Mucosa of rectum (tissue), 2 donors: ENCODE data around the gene ABHD10.

ENCODE experiments used
- H3K27ac ChIP-seq, 2 donors: one replicate each; pipeline ENCODE4 v1.7.0; 2013; ENCODE audit warnings: inconsistent platforms in 2 of 2, low read depth in 2 of 2, low read length in 2 of 2
- H3K27me3 ChIP-seq, 2 donors: one replicate each; pipeline ENCODE4 v1.7.0; 2013; ENCODE audit warnings: low read length in 2 of 2; ENCODE audit not compliant: control insufficient read depth in 2 of 2, insufficient read depth in 2 of 2
- H3K36me3 ChIP-seq, 2 donors: one replicate each; pipeline ENCODE4 v1.7.0; 2013; ENCODE audit warnings: low read length in 2 of 2; ENCODE audit not compliant: control insufficient read depth in 2 of 2, insufficient read depth in 2 of 2
- H3K4me1 ChIP-seq, 2 donors: one replicate each; pipeline ENCODE4 v1.7.0; 2013; ENCODE audit warnings: low read length in 2 of 2, mild to moderate bottlenecking in 1 of 2; ENCODE audit not compliant: control insufficient read depth in 2 of 2, insufficient read depth in 2 of 2
- H3K4me3 ChIP-seq, 2 donors: one replicate each; pipeline ENCODE4 v1.7.0; 2013; ENCODE audit warnings: low read length in 2 of 2
- H3K9ac ChIP-seq, 2 donors: one replicate each; pipeline ENCODE4 v1.7.0; 2013; ENCODE audit warnings: low read length in 2 of 2, low read depth in 1 of 2, mild to moderate bottlenecking in 1 of 2
- H3K9me3 ChIP-seq, 2 donors: one replicate each; pipeline ENCODE4 v1.7.0; 2013; ENCODE audit warnings: low read length in 2 of 2; ENCODE audit not compliant: control insufficient read depth in 2 of 2
- donor health status: healthy.
- donor health status: Normal muscosa, but diverticular disease.

Gene ABHD10

DNA sequence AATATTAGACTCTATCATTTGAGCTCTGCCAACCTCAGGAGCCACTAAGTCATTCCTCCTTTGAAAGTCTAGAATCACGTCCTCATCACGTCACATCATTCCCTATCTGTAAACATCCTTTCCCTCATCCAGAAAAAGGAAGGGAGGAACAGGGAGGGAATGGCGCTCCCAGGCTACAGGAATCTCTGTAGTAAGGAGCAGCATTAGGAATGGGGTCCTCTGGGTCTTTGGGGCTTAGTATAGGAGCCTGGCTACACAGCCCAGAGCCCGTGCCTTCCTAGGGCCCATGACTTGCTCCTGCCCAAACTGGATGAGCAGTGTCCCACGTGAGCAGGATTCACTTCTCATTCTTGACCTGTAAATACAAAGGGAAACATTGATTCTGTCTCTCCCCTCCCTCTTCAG lies 21.5 kb downstream of the ABHD10 start:
- no peak overlapping the region for H3K27ac ChIP-seq
- H3K9ac ChIP-seq: no peak overlapping the region
- no peaks in the 10 kb centered on the region for H3K9me3 ChIP-seq
- H3K36me3 ChIP-seq: no peaks in the 10 kb centered on the region
- H3K4me1 ChIP-seq: peaks cover 3 to 11% of the 10 kb centered on the region in 2 donors
- peaks cover 0 to 12% of the 10 kb centered on the region in 2 donors for H3K27me3 ChIP-seq
- no peak overlapping the region for H3K4me3 ChIP-seq

DNA sequence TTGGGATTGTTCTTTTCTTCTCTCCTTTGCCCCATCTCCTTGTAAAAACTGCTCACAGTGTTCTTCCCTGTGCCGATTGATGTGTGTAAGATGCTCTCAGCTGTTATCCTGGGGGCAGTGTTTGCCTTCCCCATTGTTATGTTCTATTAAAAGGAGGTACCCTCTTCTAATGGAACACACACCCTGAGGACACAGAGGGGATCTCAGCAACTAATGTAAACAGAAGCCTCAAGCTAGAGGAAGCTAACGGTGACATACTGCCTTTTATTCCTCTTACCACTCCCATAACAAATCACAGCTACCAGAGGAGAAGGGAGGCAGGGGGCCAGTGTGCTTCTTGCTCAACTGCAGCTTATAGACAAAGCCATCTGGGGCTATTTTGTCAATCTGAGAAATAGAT lies 22.1 kb downstream of the ABHD10 start:
- no peak overlapping the region for H3K27ac ChIP-seq
- H3K9ac ChIP-seq: no peak overlapping the region
- H3K4me3 ChIP-seq: no peak overlapping the region
- H3K36me3 ChIP-seq: no peaks in the 10 kb centered on the region
- peaks cover 3 to 11% of the 10 kb centered on the region in 2 donors for H3K4me1 ChIP-seq
- H3K9me3 ChIP-seq: no peaks in the 10 kb centered on the region
- H3K27me3 ChIP-seq: peaks cover 0 to 12% of the 10 kb centered on the region in 2 donors

DNA sequence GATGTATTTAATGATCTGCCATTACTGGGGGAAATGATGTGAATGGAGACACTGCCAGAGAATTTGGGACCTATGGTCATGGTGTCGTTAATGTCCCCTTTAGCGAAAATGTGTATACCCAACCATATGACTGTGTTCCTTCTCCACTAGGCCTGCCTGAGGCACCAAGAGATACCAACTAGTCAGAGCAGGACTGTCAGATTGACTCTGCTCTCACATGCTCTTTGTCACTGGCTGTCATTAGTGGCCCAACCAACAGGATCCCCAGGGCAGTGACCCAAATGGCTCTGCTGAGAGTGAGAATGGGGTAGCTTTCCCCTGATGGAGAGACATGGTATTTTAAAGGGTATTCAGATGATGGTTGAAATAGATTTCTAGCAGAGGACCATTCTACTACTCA lies 22.7 kb downstream of the ABHD10 start:
- no peak overlapping the region for H3K4me3 ChIP-seq
- H3K27ac ChIP-seq: no peak overlapping the region
- no peaks in the 10 kb centered on the region for H3K9me3 ChIP-seq
- H3K36me3 ChIP-seq: no peaks in the 10 kb centered on the region
- no peak overlapping the region for H3K9ac ChIP-seq
- peaks cover 3 to 11% of the 10 kb centered on the region in 2 donors for H3K4me1 ChIP-seq
- peaks cover 0 to 12% of the 10 kb centered on the region in 2 donors for H3K27me3 ChIP-seq

DNA sequence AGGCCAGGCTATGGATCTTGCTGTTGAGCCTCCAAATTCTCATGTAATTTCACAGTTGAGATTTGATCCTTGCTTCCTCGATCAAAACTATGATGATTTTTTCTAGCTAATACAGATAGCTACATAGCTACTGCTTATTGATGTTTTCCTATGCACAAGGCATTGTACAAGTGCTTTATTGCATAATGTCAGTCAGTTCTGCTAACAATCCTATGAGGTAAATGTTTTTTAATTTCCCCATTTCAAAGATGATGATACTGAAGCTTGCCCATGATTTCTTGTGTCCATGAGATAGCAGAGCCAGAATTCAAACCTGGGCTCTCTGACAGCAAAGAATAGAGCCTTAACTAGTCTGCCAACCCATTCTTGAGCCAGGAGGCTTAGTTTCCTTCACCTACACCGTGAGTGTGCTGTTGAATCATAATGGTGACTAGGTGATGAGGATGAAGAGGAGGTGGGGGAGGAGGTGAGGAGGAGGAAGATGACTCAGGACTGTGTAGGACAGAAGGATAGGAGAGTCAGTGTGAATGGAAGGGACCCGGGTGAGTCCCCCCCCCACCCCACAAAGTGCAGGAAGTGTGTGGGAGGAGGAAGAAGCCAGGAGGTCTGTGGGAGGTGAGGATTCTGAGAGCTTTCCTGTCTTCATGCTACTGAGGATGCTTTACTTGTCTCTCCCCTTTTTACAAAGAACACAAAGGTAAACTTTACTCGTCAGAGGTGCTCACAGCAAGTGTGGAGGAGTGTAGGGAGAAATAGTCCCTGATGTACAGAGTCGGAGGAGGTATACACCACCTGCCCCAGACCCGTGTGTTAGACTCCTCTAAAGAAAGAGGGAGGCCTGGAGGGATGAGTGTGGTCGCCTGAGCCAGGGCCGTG lies 23.5 kb downstream of the ABHD10 start:
- Histone ChIP-seq H3K27ac (no peak overlapping the region), H3K4me1 (peaks cover 3 to 11% of the 10 kb centered on the region in 2 donors), H3K9ac (no peak overlapping the region), H3K27me3 (peaks cover 0 to 12% of the 10 kb centered on the region in 2 donors), H3K4me3 (no peak overlapping the region), H3K9me3 (no peaks in the 10 kb centered on the region), H3K36me3 (no peaks in the 10 kb centered on the region)

DNA sequence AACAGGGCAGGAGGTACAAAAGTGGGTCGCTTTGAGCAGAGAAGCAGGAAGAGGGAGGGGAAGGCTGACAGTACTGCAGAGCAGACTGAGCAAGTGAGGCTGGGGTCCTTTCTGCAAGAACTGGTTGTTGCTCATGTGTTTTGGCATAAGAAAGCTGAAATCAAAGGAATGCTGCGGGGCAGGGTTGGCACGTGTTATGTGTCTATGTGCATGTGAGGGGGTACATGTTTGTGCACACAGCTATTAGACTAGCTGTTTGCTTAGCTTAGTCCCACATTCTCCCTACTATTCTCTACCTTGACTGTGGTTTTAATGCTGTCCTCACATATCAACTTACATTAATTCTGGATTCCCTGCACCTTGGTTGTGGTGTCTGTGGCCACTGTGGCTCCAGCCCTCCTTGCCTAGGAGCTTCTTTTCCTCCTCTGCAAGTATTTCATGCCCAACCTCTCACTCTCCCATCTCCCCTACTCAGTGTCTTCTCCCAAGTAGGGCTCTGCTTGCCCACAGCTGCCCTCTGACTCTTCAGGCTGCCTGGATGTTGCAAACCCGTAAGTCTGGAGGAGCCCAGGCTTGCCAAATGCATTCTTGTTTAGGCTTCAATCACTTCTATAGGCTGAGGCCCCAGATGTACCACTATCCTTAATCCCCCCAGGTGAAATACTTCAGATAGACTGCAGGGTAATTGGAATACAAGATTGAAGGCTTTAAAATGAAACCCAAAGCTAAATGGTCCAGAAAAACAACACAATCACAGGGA lies 24.7 kb downstream of the ABHD10 start:
- H3K27me3 ChIP-seq: peaks cover 0 to 11% of the 10 kb centered on the region in 2 donors
- H3K27ac ChIP-seq: no peak overlapping the region
- no peaks in the 10 kb centered on the region for H3K36me3 ChIP-seq
- no peak overlapping the region for H3K4me3 ChIP-seq
- peaks cover 3 to 10% of the 10 kb centered on the region in 2 donors for H3K4me1 ChIP-seq
- no peak overlapping the region for H3K9ac ChIP-seq
- H3K9me3 ChIP-seq: no peaks in the 10 kb centered on the region

DNA sequence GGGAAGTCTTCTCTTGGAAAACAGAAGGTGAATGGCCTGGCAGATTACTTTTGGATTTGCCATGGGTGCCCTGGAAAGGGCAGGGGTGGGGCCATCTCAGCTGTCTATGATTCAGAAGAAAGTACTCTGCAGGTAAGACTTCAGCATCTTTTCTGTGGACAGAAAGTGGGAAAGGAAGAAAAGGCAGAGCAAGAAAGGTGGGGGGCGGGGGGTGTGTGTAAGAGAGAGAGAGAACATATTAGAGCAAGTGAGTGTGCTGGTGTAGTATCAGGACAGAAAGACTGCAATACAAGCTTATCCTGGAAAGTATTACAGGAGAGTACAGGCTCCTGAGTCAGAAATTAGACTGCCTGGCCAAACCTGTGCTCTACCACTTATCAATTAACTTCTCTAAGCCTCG lies 25.4 kb downstream of the ABHD10 start:
- Histone ChIP-seq H3K36me3 (no peaks in the 10 kb centered on the region), H3K27ac (no peak overlapping the region), H3K9me3 (no peaks in the 10 kb centered on the region), H3K9ac (no peak overlapping the region), H3K4me3 (no peak overlapping the region), H3K4me1 (peaks cover 0 to 3% of the 10 kb centered on the region in 2 donors), H3K27me3 (peaks cover 0 to 8% of the 10 kb centered on the region in 2 donors)

DNA sequence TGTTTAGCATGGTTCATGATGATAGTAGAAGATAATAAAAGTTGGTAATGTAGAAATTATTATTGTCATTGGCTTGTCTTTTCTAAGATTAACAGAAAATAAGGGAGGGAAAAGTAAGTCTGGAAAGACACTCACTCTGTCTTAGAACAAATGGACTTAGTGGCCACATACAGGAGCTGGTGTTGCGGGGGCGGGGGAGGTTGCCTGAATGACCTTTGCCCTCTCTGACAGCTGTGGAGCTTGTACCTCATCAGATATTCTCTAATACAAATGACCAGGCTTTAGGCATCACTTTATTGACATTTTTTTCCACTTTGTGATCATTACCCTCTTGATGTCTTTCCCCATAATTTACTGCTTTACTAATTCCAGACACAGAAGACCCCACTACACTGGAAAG lies 25.8 kb downstream of the ABHD10 start:
- Histone ChIP-seq H3K9me3 (no peaks in the 10 kb centered on the region), H3K27me3 (peaks cover 0 to 4% of the 10 kb centered on the region in 2 donors), H3K9ac (no peak overlapping the region), H3K4me1 (no peaks in the 10 kb centered on the region), H3K36me3 (no peaks in the 10 kb centered on the region), H3K4me3 (no peak overlapping the region), H3K27ac (no peak overlapping the region)

DNA sequence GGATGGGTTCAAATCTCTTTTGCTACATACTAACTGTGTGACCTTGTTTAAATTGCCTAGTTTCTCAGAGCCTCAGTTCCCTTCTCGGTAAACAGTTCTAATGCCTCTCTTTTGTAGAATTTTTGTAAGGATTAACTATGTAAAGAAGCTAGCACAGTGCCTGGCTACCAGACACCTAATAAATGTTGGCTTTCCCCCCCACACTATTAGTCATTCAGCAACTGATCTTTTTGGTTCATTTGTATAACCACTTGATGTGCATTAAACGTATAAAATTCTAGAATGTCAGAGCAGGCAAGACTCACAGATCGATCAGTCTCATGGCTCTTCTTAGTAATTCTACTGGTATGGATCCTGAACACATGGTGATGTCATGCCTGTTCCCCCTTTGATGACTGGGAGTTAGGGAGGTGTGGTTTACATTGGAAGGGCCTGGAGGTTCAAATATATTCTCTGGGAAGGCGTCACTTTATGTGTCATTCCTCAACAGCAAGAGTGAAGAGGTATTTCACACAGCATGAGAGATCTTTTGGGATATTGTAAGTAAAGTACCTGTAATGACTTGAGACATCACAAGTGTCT lies 26.4 kb downstream of the ABHD10 start:
- no peaks in the 10 kb centered on the region for H3K9me3 ChIP-seq
- no peaks in the 10 kb centered on the region for H3K36me3 ChIP-seq
- no peaks in the 10 kb centered on the region for H3K27me3 ChIP-seq
- no peak overlapping the region for H3K4me3 ChIP-seq
- no peak overlapping the region for H3K27ac ChIP-seq
- H3K4me1 ChIP-seq: no peaks in the 10 kb centered on the region
- H3K9ac ChIP-seq: no peak overlapping the region

DNA sequence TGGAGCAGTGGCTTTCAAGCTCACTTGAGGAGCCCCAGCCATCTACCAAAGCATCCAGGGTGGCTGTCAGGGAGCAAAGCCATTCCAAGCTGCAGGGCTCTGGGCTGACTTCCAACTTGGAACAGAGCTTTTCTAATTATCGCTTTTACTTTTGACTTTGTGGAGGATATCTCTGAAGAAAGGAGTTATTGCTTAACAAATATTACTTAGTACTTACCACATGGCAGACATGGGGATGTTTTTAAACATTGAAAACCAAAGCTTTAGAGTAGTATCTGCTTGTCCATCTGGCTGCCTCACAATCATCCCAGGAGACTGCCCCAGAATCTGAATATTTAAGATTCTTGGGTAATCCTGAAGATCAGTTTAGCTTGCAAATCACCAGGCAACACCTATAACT lies 28.8 kb downstream of the ABHD10 start:
- Histone ChIP-seq H3K27ac (no peak overlapping the region), H3K9me3 (no peaks in the 10 kb centered on the region), H3K4me1 (no peaks in the 10 kb centered on the region), H3K9ac (no peak overlapping the region), H3K36me3 (no peaks in the 10 kb centered on the region), H3K27me3 (no peaks in the 10 kb centered on the region), H3K4me3 (no peak overlapping the region)

DNA sequence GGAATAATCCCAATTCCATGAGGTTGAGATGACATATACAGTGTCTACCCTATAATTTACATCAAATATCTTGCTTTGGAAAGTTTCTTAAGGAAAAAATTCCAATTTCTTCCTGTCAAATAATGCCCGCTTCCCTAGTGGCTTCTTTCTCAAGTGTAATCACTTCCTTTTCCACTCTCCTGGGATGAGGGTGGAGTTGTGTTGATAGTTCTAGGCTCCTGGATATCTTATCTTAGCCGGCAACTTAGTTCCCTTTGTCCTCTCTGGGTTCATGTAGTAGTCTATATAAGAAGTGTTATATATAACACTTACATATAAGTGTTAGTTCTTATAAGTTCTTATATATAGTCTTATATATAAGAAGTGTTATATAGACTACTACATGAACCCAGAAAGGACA lies 30.8 kb downstream of the ABHD10 start:
- H3K9ac ChIP-seq: no peak overlapping the region
- no peaks in the 10 kb centered on the region for H3K36me3 ChIP-seq
- H3K4me1 ChIP-seq: no peaks in the 10 kb centered on the region
- H3K9me3 ChIP-seq: no peaks in the 10 kb centered on the region
- no peak overlapping the region for H3K4me3 ChIP-seq
- H3K27me3 ChIP-seq: no peaks in the 10 kb centered on the region
- no peak overlapping the region for H3K27ac ChIP-seq
